Osteocyte (in vitro differentiated cells): ENCODE results near the gene ASTN2. TPM values are rescaled to one million over a fixed set of nuclear protein-coding genes. Genes with fewer than 3 reads are reported as not detected.

Source experiments
- DNase-seq: peaks from one replicate; pipeline ENCODE4 v3.0.0; 2021; ENCODE audit warnings: mixed read lengths; ENCODE audit not compliant: unreplicated experiment; ENCODE audit errors: extremely low spot score
- H3K27ac Mint-ChIP-seq: one replicate; pipeline ENCODE4 v1.8.0; 2021; ENCODE audit warnings: mild to moderate bottlenecking, mixed read lengths; ENCODE audit not compliant: unreplicated experiment
- H3K27me3 Mint-ChIP-seq: one replicate; pipeline ENCODE4 v1.8.0; 2021; ENCODE audit warnings: mixed read lengths; ENCODE audit not compliant: unreplicated experiment
- H3K36me3 Mint-ChIP-seq: one replicate; pipeline ENCODE4 v1.8.0; 2021; ENCODE audit warnings: mixed read lengths; ENCODE audit not compliant: unreplicated experiment
- H3K4me1 Mint-ChIP-seq: one replicate; pipeline ENCODE4 v1.8.0; 2021; ENCODE audit warnings: mixed read lengths; ENCODE audit not compliant: unreplicated experiment
- H3K4me3 Mint-ChIP-seq: one replicate; pipeline ENCODE4 v1.8.0; 2021; ENCODE audit warnings: mild to moderate bottlenecking, moderate library complexity, mixed read lengths; ENCODE audit not compliant: unreplicated experiment
- H3K9me3 Mint-ChIP-seq: one replicate; pipeline ENCODE4 v1.8.0; 2021; ENCODE audit warnings: mixed read lengths; ENCODE audit not compliant: unreplicated experiment
- CTCF ChIP-seq: fragments of 200-600 bp; sonication (generic); IDR thresholded peaks from 2 replicates; pipeline ENCODE4 v1.5.0; 2021; ENCODE audit warnings: antibody characterized with exemption, mild to moderate bottlenecking, moderate library complexity
- total RNA-seq: library from RNA; stranded (reverse); gene quantifications from 2 replicates; pipeline ENCODE4 v1.2.1, GENCODE V29; 2021

ASTN2 gene
- total RNA-seq, 1 donor from 2014 or later = 2.3 TPM

GRCh38 chr9:116484492-116485061 lies 930.3 kb downstream of the ASTN2 start:
- no peaks in the 10 kb centered on the region for H3K36me3 Mint-ChIP-seq
- no peaks in the 10 kb centered on the region for H3K27me3 Mint-ChIP-seq
- TF ChIP-seq CTCF = no peak
- H3K4me3 Mint-ChIP-seq = no peak overlapping the region
- H3K27ac Mint-ChIP-seq = no peak overlapping the region
- H3K9me3 Mint-ChIP-seq = no peaks in the 10 kb centered on the region
- no peak for DNase-seq
- H3K4me1 Mint-ChIP-seq = peaks cover 27% of the 10 kb centered on the region

- Mint-ChIP-seq H3K27ac (no peak overlapping the region), H3K9me3 (no peaks in the 10 kb centered on the region), H3K27me3 (no peaks in the 10 kb centered on the region), H3K4me1 (peaks cover 33% of the 10 kb centered on the region), H3K36me3 (no peaks in the 10 kb centered on the region), H3K4me3 (no peak overlapping the region)
- TF ChIP-seq CTCF = no peak
- no peak for DNase-seq
These were observed 931.0 kb downstream of the ASTN2 start for GRCh38 chr9:116483622-116484491.

- no peak for DNase-seq
- Mint-ChIP-seq H3K27me3 (no peaks in the 10 kb centered on the region), H3K9me3 (no peaks in the 10 kb centered on the region), H3K4me3 (no peak overlapping the region), H3K4me1 (peaks cover 36% of the 10 kb centered on the region), H3K36me3 (no peaks in the 10 kb centered on the region), H3K27ac (peak overlapping the region; percentile 77)
- TF ChIP-seq CTCF = no peak
These were observed 932.1 kb downstream of the ASTN2 start for GRCh38 chr9:116482740-116483139.

- peaks cover 48% of the 10 kb centered on the region for H3K4me1 Mint-ChIP-seq
- no peak overlapping the region for H3K4me3 Mint-ChIP-seq
- H3K9me3 Mint-ChIP-seq = no peaks in the 10 kb centered on the region
- H3K27ac Mint-ChIP-seq = no peak overlapping the region
- TF ChIP-seq CTCF = no peak
- no peak for DNase-seq
- no peaks in the 10 kb centered on the region for H3K36me3 Mint-ChIP-seq
- H3K27me3 Mint-ChIP-seq = no peaks in the 10 kb centered on the region
These were observed 934.2 kb downstream of the ASTN2 start for GRCh38 chr9:116480700-116481099.

- Mint-ChIP-seq H3K27me3 (no peaks in the 10 kb centered on the region), H3K36me3 (no peaks in the 10 kb centered on the region), H3K4me3 (no peak overlapping the region), H3K27ac (no peak overlapping the region), H3K9me3 (no peaks in the 10 kb centered on the region), H3K4me1 (peaks cover 48% of the 10 kb centered on the region)
- DNase-seq = no peak
- no peak for TF ChIP-seq CTCF
These were observed 934.9 kb downstream of the ASTN2 start for GRCh38 chr9:116479967-116480366.
